Sigmoid colon (tissue), 7 donors: ENCODE results near the gene RBFOX2. TPM values are rescaled to one million over a fixed set of nuclear protein-coding genes. Genes with fewer than 3 reads are reported as not detected.

Experiments used
- DNase-seq: peaks from one replicate; pipeline ENCODE4 v3.0.0-alpha.2; 2019
- H3K27ac ChIP-seq, 4 donors: fragments of 200-600 bp; sonication (generic); one replicate each; pipeline ENCODE4 v1.5.1; 2016 to 2019; ENCODE audit warnings: mild to moderate bottlenecking in 1 of 4
- H3K27me3 ChIP-seq, 3 donors: fragments of 200-600 bp; sonication (generic); one replicate each; pipeline ENCODE4 v1.5.1; 2019; ENCODE audit warnings: mild to moderate bottlenecking in 1 of 3
- H3K36me3 ChIP-seq, 4 donors: fragments of 200-600 bp; sonication (generic); one replicate each; pipeline ENCODE4 v1.5.1; 2016 to 2019
- H3K4me1 ChIP-seq, 4 donors: fragments of 200-600 bp; sonication (generic); one replicate each; pipeline ENCODE4 v1.5.1; 2017 to 2019
- H3K4me3 ChIP-seq, 4 donors: fragments of 200-600 bp; sonication (generic); one replicate each; pipeline ENCODE4 v1.5.1; 2017 to 2019; ENCODE audit warnings: mild to moderate bottlenecking in 2 of 4, moderate library complexity in 1 of 4
- H3K9me3 ChIP-seq, 4 donors: fragments of 200-600 bp in 3 of 4; sonication (generic) in 3 of 4; one replicate each; pipeline versions ENCODE4 v1.5.1 to v1.6.1; 2013 to 2019
- EP300 ChIP-seq, 4 donors: sonication (generic); formaldehyde crosslinking; IDR thresholded peaks; one replicate each; pipeline ENCODE4 v1.6.1; 2017; ENCODE audit warnings: antibody characterized with exemption in 4 of 4
- POLR2A ChIP-seq, 2 donors: fragments of 450-650 bp; IDR thresholded peaks; one replicate each; pipeline ENCODE4 v1.6.1; 2016; ENCODE audit warnings: antibody characterized with exemption in 2 of 2, mild to moderate bottlenecking in 2 of 2, moderate library complexity in 2 of 2
- POLR2AphosphoS5 ChIP-seq, 4 donors: sonication (generic); formaldehyde crosslinking; IDR thresholded peaks; one replicate each; pipeline ENCODE4 v1.6.1; 2017; ENCODE audit warnings: antibody characterized with exemption in 4 of 4
- WGBS, 2 donors: extraction: QIAGEN DNeasy Blood & Tissue Kit; methylation state at CpG; one replicate each; pipeline ENCODE4 v1.1.7; 2013; 5-methylcytosine and 5-hydroxymethylcytosine counted together
- intact Hi-C: fragments of 100-400 bp; cut with DNase I; formaldehyde crosslinking; loops from one replicate; pipeline ENCODE4 v1.15.1; 2023
- polyA plus RNA-seq, 3 donors: library from polyadenylated mRNA; stranded (reverse); fragments of 200-250 nt; gene quantifications; one replicate each; pipeline ENCODE4 v1.2.3, GENCODE V29; 2013
- total RNA-seq, 4 donors: library from RNA; depleted of rRNA; stranded (reverse); fragments of >200 nt; gene quantifications; one replicate each; pipeline ENCODE4 v1.1.0, GENCODE V29; 2016
- TF ChIP-seq, protein P1 (sequence below), 4 experiments: fragments of 450-650 bp in 3 of 4; fragments of 200-600 bp in 1 of 4; IDR thresholded peaks; one replicate each; pipeline ENCODE4 v1.5.1; 2016 to 2019; ENCODE audit warnings: antibody characterized with exemption in 4 of 4, mild to moderate bottlenecking in 3 of 4, moderate library complexity in 2 of 4
- donor health status: healthy with polysubstance abuse.
- donor health status: Bipolar disorder and iron deficiency.
- donor health status: healthy.

Gene RBFOX2
- total and polyA plus RNA-seq, 7 donors, result 11.6 to 164 (median 138) TPM

DNA sequence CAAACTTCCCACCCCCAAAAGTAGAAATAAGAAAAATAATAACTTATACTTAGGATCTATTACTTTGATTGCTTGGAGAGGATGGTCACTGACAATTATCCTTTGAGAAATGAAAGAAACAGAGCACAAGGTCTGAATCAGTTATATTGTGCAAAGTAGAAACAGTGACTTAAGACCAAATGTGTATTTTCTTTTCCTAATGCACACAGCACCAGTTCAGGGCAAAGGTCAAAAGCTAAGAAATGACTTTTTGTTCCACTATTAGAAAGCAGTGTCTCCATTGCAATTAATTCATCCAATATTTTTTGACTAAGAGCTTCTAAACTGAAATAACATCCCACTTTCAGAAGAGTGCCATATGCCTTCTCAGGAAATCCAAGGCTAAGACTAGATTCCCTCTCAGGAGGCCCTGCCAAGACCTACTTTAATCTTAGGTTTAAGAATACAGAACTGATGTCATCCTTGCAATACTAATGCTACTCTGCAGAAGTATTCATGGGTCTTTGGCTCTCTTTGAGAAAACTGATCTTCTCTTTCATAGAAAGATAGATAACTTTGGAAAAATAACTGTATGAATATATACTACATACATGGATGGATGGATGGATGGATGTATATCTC is 164.0 kb downstream of the RBFOX2 start:
- H3K27ac ChIP-seq, result no peak overlapping the region
- intact Hi-C loops, result no loop called here
- no peak for DNase-seq
- no peak for TF ChIP-seq POLR2AphosphoS5 (IDR thresholded peaks at IDR 0.05)
- TF ChIP-seq POLR2A (IDR thresholded peaks at IDR 0.05), result no peak
- TF ChIP-seq, protein P1, sequence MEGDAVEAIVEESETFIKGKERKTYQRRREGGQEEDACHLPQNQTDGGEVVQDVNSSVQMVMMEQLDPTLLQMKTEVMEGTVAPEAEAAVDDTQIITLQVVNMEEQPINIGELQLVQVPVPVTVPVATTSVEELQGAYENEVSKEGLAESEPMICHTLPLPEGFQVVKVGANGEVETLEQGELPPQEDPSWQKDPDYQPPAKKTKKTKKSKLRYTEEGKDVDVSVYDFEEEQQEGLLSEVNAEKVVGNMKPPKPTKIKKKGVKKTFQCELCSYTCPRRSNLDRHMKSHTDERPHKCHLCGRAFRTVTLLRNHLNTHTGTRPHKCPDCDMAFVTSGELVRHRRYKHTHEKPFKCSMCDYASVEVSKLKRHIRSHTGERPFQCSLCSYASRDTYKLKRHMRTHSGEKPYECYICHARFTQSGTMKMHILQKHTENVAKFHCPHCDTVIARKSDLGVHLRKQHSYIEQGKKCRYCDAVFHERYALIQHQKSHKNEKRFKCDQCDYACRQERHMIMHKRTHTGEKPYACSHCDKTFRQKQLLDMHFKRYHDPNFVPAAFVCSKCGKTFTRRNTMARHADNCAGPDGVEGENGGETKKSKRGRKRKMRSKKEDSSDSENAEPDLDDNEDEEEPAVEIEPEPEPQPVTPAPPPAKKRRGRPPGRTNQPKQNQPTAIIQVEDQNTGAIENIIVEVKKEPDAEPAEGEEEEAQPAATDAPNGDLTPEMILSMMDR (IDR thresholded peaks at IDR 0.05), result no peak
- no peak for TF ChIP-seq EP300 (IDR thresholded peaks at IDR 0.05)
- H3K4me3 ChIP-seq, result no peak overlapping the region
- no peaks in the 10 kb centered on the region for H3K27me3 ChIP-seq
- no peaks in the 10 kb centered on the region for H3K9me3 ChIP-seq
- H3K36me3 ChIP-seq, result no peaks in the 10 kb centered on the region
- peaks cover 0 to 86% (median 42%) of the 10 kb centered on the region in 4 donors for H3K4me1 ChIP-seq

DNA sequence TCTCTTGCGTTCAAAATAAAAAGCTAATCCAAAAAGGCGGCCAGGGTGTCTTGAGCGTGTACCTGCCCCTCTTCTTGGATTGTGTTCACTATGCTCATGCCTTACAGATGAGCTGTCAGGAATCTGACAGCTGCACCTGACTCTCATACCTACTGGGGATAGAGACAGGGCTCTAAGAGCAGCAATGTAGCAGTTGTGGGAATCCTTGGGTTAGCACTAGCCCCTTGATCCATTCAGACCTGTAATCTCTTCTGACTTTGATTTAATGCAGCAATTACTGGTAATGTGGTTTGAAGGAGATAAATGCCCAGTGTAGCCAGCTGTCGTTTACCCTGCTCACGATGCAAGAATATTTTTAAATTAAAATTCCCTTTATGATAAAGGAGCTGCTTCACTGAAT is 165.2 kb downstream of the RBFOX2 start:
- 68 to 83% methylated on average over 5 of the region's 5 CpGs for WGBS, 2 donors
- H3K27me3 ChIP-seq, result no peaks in the 10 kb centered on the region
- DNase-seq, result no peak
- no peak overlapping the region for H3K4me3 ChIP-seq
- intact Hi-C loops, result no loop called here
- peaks cover 0 to 81% (median 35%) of the 10 kb centered on the region in 4 donors for H3K4me1 ChIP-seq
- no peak for TF ChIP-seq POLR2AphosphoS5 (IDR thresholded peaks at IDR 0.05)
- no peak for TF ChIP-seq EP300 (IDR thresholded peaks at IDR 0.05)
- H3K9me3 ChIP-seq, result no peaks in the 10 kb centered on the region
- H3K36me3 ChIP-seq, result no peaks in the 10 kb centered on the region
- H3K27ac ChIP-seq, result no peak overlapping the region

DNA sequence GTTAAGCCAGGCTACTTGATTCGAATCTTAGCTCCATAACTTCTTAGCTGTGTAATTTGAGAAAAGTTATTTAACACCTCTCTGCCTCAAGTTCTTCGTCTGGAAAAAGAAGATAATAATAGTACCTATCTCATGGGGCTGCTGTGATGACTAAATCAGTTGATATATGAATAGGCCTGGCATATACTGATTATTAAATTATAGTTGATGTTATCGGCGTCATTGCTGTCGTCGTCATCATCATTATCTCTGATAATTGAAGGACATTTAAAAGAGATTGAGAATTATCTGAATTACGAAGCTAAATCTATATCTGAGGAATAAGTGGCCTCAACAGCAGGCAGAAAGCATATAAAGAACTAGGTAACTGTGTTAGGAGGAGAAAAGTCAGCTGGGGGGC is 165.9 kb downstream of the RBFOX2 start:
- Histone ChIP-seq H3K9me3 (no peaks in the 10 kb centered on the region), H3K27ac (peak overlapping the region in 1 of 4 donors; percentile 13), H3K4me3 (no peak overlapping the region), H3K27me3 (no peaks in the 10 kb centered on the region), H3K36me3 (no peaks in the 10 kb centered on the region), H3K4me1 (peaks cover 0 to 81% (median 35%) of the 10 kb centered on the region in 4 donors)
- TF ChIP-seq EP300 (IDR thresholded peaks at IDR 0.05), result no peak
- intact Hi-C loops, result no loop called here
- 93 to 94% methylated on average over 7 of the region's 7 CpGs for WGBS, 2 donors
- DNase-seq, result no peak

DNA sequence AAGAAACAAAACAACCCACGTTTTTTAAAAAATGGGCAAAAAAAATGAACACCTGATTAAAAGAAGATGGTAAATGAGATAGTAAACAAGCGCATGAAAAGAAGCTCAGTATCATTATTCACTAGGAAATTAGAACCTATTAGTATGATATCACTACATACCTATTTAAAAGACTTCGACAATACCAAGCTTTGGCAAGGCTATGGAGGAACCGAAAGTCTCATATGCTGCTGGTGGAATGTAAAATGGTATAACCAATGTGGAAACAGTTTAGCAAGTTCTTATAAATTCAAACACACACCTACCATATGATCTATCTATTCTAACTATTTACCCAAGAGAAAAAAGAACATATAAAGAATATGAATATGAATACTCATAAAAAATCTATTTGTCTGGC is 167.2 kb downstream of the RBFOX2 start:
- 90 to 94% methylated on average over 4 of the region's 4 CpGs for WGBS, 2 donors
- Histone ChIP-seq H3K4me3 (no peak overlapping the region), H3K9me3 (no peaks in the 10 kb centered on the region), H3K36me3 (no peaks in the 10 kb centered on the region), H3K27ac (no peak overlapping the region), H3K27me3 (no peaks in the 10 kb centered on the region), H3K4me1 (peaks cover 0 to 79% (median 32%) of the 10 kb centered on the region in 4 donors)
- no peak for DNase-seq
- no peak for TF ChIP-seq POLR2A (IDR thresholded peaks at IDR 0.05)
- no peak for TF ChIP-seq EP300 (IDR thresholded peaks at IDR 0.05)
- TF ChIP-seq POLR2AphosphoS5 (IDR thresholded peaks at IDR 0.05), result no peak
- TF ChIP-seq, protein P1 (IDR thresholded peaks at IDR 0.05), result no peak
- intact Hi-C loops, result no loop called here

DNA sequence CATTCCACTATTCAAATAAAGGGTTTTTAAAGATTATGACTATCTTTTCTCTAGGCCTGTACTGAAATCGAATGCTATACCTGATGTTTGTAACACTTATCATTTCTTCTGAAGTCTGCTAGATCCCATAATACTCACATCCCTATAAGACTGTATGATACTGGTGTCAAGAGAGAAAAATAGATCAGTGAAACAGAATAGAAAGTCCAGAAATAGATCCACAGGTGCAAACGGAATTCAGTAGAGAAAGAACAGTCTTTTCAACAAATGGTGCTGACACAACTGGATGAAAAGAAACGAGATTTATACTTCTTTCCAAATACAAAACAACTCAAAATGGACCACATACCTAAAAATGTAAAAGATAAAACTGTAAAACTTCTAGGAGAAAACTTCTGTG is 167.8 kb downstream of the RBFOX2 start:
- peaks cover 0 to 79% (median 33%) of the 10 kb centered on the region in 4 donors for H3K4me1 ChIP-seq
- no peak overlapping the region for H3K4me3 ChIP-seq
- TF ChIP-seq EP300 (IDR thresholded peaks at IDR 0.05), result no peak
- TF ChIP-seq, protein P1 (IDR thresholded peaks at IDR 0.05), result no peak
- TF ChIP-seq POLR2A (IDR thresholded peaks at IDR 0.05), result no peak
- TF ChIP-seq POLR2AphosphoS5 (IDR thresholded peaks at IDR 0.05), result no peak
- no peaks in the 10 kb centered on the region for H3K36me3 ChIP-seq
- peak overlapping the region in 1 of 4 donors; percentile 2 for H3K27ac ChIP-seq
- 77 to 85% methylated on average over 3 of the region's 3 CpGs for WGBS, 2 donors
- DNase-seq, result no peak
- H3K27me3 ChIP-seq, result no peaks in the 10 kb centered on the region
- no peaks in the 10 kb centered on the region for H3K9me3 ChIP-seq
- intact Hi-C loops, result no loop called here
